22Rv1 (cell line): Measurements from ENCODE around the gene COL27A1.

ENCODE experiments used
- CTCF ChIP-seq: fragments of 450-650 bp; IDR thresholded peaks from 2 replicates; pipeline ENCODE4 v1.5.1; 2017; ENCODE audit warnings: mild to moderate bottlenecking
- ZFX ChIP-seq: fragments of 450-650 bp; IDR thresholded peaks from 2 replicates; pipeline ENCODE4 v1.6.1; 2017; ENCODE audit warnings: antibody characterized with exemption, borderline replicate concordance

- no peak for TF ChIP-seq CTCF
- TF ChIP-seq ZFX, result no peak
These were observed 160.5 kb downstream of the COL27A1 start for GRCh38 chr9:114315723-114316363.
